SU-DHL-6 (cell line): Measurements from ENCODE around the gene C2orf42.

ENCODE experiments used
- H2AFZ ChIP-seq: fragments of 200-600 bp; sonication (generic); 2 replicates; pipeline ENCODE4 v1.6.1; 2014; ENCODE audit warnings: low read depth, mild to moderate bottlenecking, moderate library complexity, mixed read lengths, antibody characterized with exemption, low read length; ENCODE audit not compliant: severe bottlenecking
- H3F3A ChIP-seq: fragments of 200-600 bp; shearing (Covaris generic); 2 replicates; pipeline ENCODE4 v1.6.0; 2016; ENCODE audit warnings: antibody characterized with exemption, mild to moderate bottlenecking; ENCODE audit not compliant: insufficient read depth
- H3K27ac ChIP-seq: fragments of 200-600 bp; sonication (generic); 2 replicates; pipeline ENCODE4 v1.5.1; 2016; ENCODE audit warnings: low read depth, mild to moderate bottlenecking, low read length, moderate library complexity, mixed read lengths
- H3K27me3 ChIP-seq: fragments of 200-600 bp; sonication (generic), shearing (Covaris generic); 2 replicates; pipeline ENCODE4 v1.6.0; 2014; ENCODE audit warnings: mild to moderate bottlenecking, low read length
- H3K36me3 ChIP-seq: fragments of 200-600 bp; sonication (generic); 2 replicates; pipeline ENCODE4 v1.6.1; 2014; ENCODE audit warnings: mild to moderate bottlenecking, low read length, mixed read lengths
- H3K4me2 ChIP-seq: fragments of 300-600, 200-600 bp; shearing (Covaris generic), sonication (generic); 2 replicates; pipeline ENCODE4 v1.6.0; 2014; ENCODE audit warnings: low read length, low read depth, mild to moderate bottlenecking; ENCODE audit not compliant: poor library complexity, severe bottlenecking
- H3K4me3 ChIP-seq: fragments of 200-600 bp; sonication (generic); 2 replicates; pipeline ENCODE4 v1.5.1; 2014; ENCODE audit warnings: antibody characterized with exemption, low read length, mild to moderate bottlenecking, mixed read lengths; ENCODE audit not compliant: insufficient read depth, poor library complexity, severe bottlenecking
- H3K79me2 ChIP-seq: fragments of 200-600 bp; sonication (generic); 2 replicates; pipeline ENCODE4 v1.6.1; 2014; ENCODE audit warnings: mild to moderate bottlenecking, low read length, moderate library complexity; ENCODE audit not compliant: insufficient read depth
- H3K9ac ChIP-seq: fragments of 200-600 bp; sonication (generic); 2 replicates; pipeline ENCODE4 v1.7.0; 2014; ENCODE audit warnings: mild to moderate bottlenecking, low read length
- H3K9me2 ChIP-seq: fragments of 200-600 bp; sonication (generic); replicated peaks from 2 replicates; pipeline ENCODE4 v1.6.1; 2014; ENCODE audit warnings: low read length; ENCODE audit not compliant: insufficient read depth
- H3K9me3 ChIP-seq: fragments of 200-600 bp; sonication (generic); 2 replicates; pipeline ENCODE4 v1.6.1; 2014; ENCODE audit warnings: low read length, mixed read lengths; ENCODE audit not compliant: insufficient read depth
- H4K20me1 ChIP-seq: fragments of 200-600 bp; sonication (generic); 2 replicates; pipeline ENCODE4 v1.6.1; 2014; ENCODE audit warnings: low read depth, mild to moderate bottlenecking, antibody characterized with exemption, low read length, moderate library complexity, mixed read lengths
- CTCF ChIP-seq: fragments of 200-600 bp; sonication (generic); IDR thresholded peaks from one replicate; pipeline ENCODE4 v1.5.1; 2017; ENCODE audit warnings: antibody characterized with exemption, mild to moderate bottlenecking, low read length, moderate library complexity; ENCODE audit not compliant: insufficient read depth, poor library complexity, severe bottlenecking
- EZH2phosphoT487 ChIP-seq: fragments of 200-600 bp; sonication (generic), shearing (Covaris generic); conservative IDR thresholded peaks from 2 replicates; pipeline ENCODE4 v1.6.1; 2018; ENCODE audit warnings: mild to moderate bottlenecking, antibody characterized with exemption, low read length, moderate library complexity, mixed read lengths

The C2orf42 gene

GRCh38 chr2:70214953-70215549, 24.2 kb upstream of the C2orf42 start:
- no peak overlapping the region for H3K27ac ChIP-seq
- H3K9me3 ChIP-seq: no peaks in the 10 kb centered on the region
- no peak overlapping the region for H3K4me2 ChIP-seq
- no peak overlapping the region for H2AFZ ChIP-seq
- no peaks in the 10 kb centered on the region for H3K9me2 ChIP-seq
- no peaks in the 10 kb centered on the region for H4K20me1 ChIP-seq
- no peak overlapping the region for H3K4me3 ChIP-seq
- H3K27me3 ChIP-seq: no peaks in the 10 kb centered on the region
- no peak overlapping the region for H3K9ac ChIP-seq
- H3F3A ChIP-seq: peaks cover 15% of the 10 kb centered on the region; the same call in 1 of the 2 replicates
- TF ChIP-seq CTCF (no peak), EZH2phosphoT487 (no peak)
- peaks cover 55% of the 10 kb centered on the region; the same call in 1 of the 2 replicates for H3K36me3 ChIP-seq
- H3K79me2 ChIP-seq: no peaks in the 10 kb centered on the region

GRCh38 chr2:70214365-70214764, 23.5 kb upstream of the C2orf42 start:
- Histone ChIP-seq H3K4me2 (no peak overlapping the region), H3K9ac (no peak overlapping the region), H3K27ac (no peak overlapping the region), H3K4me3 (no peak overlapping the region), H2AFZ (no peak overlapping the region), H3K27me3 (no peaks in the 10 kb centered on the region), H3K9me3 (no peaks in the 10 kb centered on the region), H3K9me2 (no peaks in the 10 kb centered on the region), H3F3A (peaks cover 22% of the 10 kb centered on the region; the same call in 1 of the 2 replicates), H3K36me3 (peaks cover 57% of the 10 kb centered on the region; the same call in 1 of the 2 replicates), H3K79me2 (no peaks in the 10 kb centered on the region), H4K20me1 (no peaks in the 10 kb centered on the region)
- TF ChIP-seq EZH2phosphoT487: no peak
- no peak for TF ChIP-seq CTCF

GRCh38 chr2:70212298-70212932, 21.6 kb upstream of the C2orf42 start:
- Histone ChIP-seq H3K36me3 (peaks cover 58% of the 10 kb centered on the region; the same call in 1 of the 2 replicates), H3F3A (peaks cover 23% of the 10 kb centered on the region; the same call in 1 of the 2 replicates), H4K20me1 (no peaks in the 10 kb centered on the region), H3K9me3 (no peaks in the 10 kb centered on the region), H3K9ac (no peak overlapping the region), H3K4me2 (no peak overlapping the region), H3K27me3 (no peaks in the 10 kb centered on the region), H3K4me3 (no peak overlapping the region), H3K27ac (no peak overlapping the region), H3K79me2 (no peaks in the 10 kb centered on the region), H3K9me2 (no peaks in the 10 kb centered on the region), H2AFZ (no peak overlapping the region)
- TF ChIP-seq CTCF (no peak), EZH2phosphoT487 (no peak)
